ENCODE data around the gene MOB1A.
"Not testable (repeated sequence)": the region's sequence is repeated elsewhere in the genome, so short reads cannot be mapped to it uniquely, and the experiment has no call there.

MOB1A gene

GRCh38 chr2:74148457-74149246, 30.0 kb downstream of the MOB1A start:
- DNase-seq = no peak

GRCh38 chr2:74147727-74148456, 30.8 kb downstream of the MOB1A start, which contains the start of gene BOLA3:
TSS of gene BOLA3 (minus strand) at chr2:74147912. CDS start at chr2:74147874, 38 bp downstream.
- DNase-seq = peak; percentile 79

- DNase-seq = no peak
Observed at GRCh38 chr2:74146929-74147726, 31.6 kb downstream of the MOB1A start.

GRCh38 chr2:74142340-74142739, 36.3 kb downstream of the MOB1A start:
- no peak for DNase-seq

- no peak for DNase-seq
Observed at GRCh38 chr2:74138600-74139323, 39.9 kb downstream of the MOB1A start.

- DNase-seq = no peak
Observed at GRCh38 chr2:74137651-74138599, 40.8 kb downstream of the MOB1A start.

- DNase-seq = no peak
Observed at GRCh38 chr2:74131901-74132300, 46.8 kb downstream of the MOB1A start.

- no peak for DNase-seq
Observed at GRCh38 chr2:74130211-74130995, 48.3 kb downstream of the MOB1A start.

- DNase-seq = no peak
Observed at GRCh38 chr2:74128206-74128605, 50.5 kb downstream of the MOB1A start.

- DNase-seq = not testable (repeated sequence)
Observed at GRCh38 chr2:74123955-74124354, 54.7 kb downstream of the MOB1A start.

- not testable (repeated sequence) for DNase-seq
Observed at GRCh38 chr2:74121846-74122245, 56.8 kb downstream of the MOB1A start.

GRCh38 chr2:74119912-74120825, 58.5 kb downstream of the MOB1A start:
- peak; percentile 77 for DNase-seq

- DNase-seq = no peak
Observed at GRCh38 chr2:74119339-74119738, 59.3 kb downstream of the MOB1A start.

GRCh38 chr2:74111380-74111779, 67.3 kb downstream of the MOB1A start:
- DNase-seq = no peak

GRCh38 chr2:74110537-74110936, 68.1 kb downstream of the MOB1A start:
- DNase-seq = no peak

GRCh38 chr2:74109551-74109950, 69.1 kb downstream of the MOB1A start:
- no peak for DNase-seq

GRCh38 chr2:74107071-74107470, 71.6 kb downstream of the MOB1A start:
- no peak for DNase-seq

- DNase-seq = no peak
Observed at GRCh38 chr2:74105413-74105812, 73.3 kb downstream of the MOB1A start.

GRCh38 chr2:74104839-74105238, 73.8 kb downstream of the MOB1A start:
- DNase-seq = no peak
